ENCODE data around the gene SLFN13.
A peak's percentile ranks its signal among the peaks of the same experiment; 100 is the strongest.

Gene SLFN13, protein sequence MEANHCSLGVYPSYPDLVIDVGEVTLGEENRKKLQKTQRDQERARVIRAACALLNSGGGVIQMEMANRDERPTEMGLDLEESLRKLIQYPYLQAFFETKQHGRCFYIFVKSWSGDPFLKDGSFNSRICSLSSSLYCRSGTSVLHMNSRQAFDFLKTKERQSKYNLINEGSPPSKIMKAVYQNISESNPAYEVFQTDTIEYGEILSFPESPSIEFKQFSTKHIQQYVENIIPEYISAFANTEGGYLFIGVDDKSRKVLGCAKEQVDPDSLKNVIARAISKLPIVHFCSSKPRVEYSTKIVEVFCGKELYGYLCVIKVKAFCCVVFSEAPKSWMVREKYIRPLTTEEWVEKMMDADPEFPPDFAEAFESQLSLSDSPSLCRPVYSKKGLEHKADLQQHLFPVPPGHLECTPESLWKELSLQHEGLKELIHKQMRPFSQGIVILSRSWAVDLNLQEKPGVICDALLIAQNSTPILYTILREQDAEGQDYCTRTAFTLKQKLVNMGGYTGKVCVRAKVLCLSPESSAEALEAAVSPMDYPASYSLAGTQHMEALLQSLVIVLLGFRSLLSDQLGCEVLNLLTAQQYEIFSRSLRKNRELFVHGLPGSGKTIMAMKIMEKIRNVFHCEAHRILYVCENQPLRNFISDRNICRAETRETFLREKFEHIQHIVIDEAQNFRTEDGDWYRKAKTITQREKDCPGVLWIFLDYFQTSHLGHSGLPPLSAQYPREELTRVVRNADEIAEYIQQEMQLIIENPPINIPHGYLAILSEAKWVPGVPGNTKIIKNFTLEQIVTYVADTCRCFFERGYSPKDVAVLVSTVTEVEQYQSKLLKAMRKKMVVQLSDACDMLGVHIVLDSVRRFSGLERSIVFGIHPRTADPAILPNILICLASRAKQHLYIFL

DNA sequence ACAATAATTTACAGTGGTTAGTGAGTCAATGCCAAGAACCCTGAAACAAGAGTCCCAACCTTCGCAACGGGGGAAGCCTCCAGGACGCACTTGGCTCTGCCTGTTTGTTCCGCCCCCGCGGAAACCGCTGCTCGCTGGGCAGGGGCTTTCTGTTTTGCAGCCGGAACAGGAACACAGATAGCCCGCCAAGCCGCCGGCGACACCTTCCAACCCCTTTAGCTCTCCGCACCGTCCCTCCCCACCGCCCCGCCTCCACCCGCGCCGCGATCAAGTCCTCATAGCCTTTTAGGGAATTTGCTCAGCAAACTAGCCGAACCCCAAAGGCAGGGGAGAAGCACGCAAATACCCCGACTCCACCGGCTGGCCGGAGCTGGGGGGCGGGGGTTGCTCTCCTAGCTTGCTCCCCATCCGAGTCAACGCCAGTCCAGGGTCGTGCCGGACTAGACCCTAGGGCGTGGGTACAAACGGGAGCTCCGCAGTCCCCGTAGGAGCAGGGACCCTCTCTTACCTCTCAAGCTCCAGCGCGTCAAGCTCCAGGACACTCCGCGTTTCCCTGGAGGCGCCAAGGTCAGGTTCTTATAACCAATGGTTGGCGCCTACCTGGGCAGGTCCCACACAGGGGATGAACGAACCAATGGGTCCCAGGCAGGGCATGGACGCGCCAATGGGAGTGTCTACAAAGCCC lies at the start of gene SLFN13:
Gene SLFN13, minus strand, starts transcription at position 553 of the 685 bp plus-strand sequence. CDS start 3,086 bp downstream, outside the sequence.
- peak within 1 kb of the TSS; percentile 57 for H3K4me3 ChIP-seq (ENCODE audit: low read depth, low read length)
- peak; percentile 60 for DNase-seq (ENCODE audit: low read depth)

DNA sequence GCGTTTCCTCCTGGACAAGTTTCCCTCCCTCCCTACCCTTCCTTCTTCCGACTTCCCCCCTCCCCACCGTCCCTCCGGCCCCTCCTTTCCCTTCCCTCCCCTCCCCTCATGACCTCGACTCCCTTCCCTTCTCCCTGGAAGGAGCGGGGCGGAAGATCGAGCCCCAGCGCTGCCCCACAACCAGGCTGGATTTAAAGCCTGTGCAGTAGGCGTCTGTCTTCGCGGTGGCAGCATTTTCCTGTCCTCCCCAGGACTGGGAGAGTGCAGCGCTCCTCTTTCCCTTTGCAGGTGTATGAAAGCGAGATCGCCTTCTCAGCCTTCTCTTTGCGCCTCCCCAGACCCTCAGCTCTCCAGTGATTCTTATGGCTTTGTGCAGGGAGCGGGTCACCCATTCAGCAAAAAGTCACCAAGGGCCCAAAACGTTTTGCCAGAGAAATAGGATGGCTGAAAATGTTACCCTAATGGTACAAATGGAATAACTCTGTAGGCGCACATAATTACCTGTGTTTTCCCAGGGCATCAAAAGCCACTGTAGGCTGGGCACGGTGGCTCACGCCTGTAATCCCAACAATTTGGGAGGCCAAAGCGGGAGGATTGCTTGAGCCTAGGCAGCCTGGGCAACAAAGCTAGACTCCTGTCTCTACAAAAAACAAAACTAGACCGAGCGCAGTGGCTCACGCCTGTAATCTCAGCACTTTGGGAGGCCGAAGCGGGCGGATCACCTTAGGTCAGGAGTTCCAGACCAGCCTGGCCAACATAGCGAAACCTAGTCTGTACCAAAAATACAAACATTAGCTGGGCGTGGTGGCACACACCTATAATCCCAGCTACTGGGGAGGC lies 48.1 kb upstream of the SLFN13 start:
- no peak for DNase-seq (ENCODE audit: low read depth)
- H3K4me3 ChIP-seq (ENCODE audit: low read depth, low read length), result no peak overlapping the region
- TF ChIP-seq, protein P1, sequence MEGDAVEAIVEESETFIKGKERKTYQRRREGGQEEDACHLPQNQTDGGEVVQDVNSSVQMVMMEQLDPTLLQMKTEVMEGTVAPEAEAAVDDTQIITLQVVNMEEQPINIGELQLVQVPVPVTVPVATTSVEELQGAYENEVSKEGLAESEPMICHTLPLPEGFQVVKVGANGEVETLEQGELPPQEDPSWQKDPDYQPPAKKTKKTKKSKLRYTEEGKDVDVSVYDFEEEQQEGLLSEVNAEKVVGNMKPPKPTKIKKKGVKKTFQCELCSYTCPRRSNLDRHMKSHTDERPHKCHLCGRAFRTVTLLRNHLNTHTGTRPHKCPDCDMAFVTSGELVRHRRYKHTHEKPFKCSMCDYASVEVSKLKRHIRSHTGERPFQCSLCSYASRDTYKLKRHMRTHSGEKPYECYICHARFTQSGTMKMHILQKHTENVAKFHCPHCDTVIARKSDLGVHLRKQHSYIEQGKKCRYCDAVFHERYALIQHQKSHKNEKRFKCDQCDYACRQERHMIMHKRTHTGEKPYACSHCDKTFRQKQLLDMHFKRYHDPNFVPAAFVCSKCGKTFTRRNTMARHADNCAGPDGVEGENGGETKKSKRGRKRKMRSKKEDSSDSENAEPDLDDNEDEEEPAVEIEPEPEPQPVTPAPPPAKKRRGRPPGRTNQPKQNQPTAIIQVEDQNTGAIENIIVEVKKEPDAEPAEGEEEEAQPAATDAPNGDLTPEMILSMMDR (conservative IDR thresholded peaks at IDR 0.05; ENCODE audit: low read depth, low read length), result no peak

More for the DNA sequence above, at the start of gene SLFN13:
- TF ChIP-seq, protein P1 (conservative IDR thresholded peaks at IDR 0.05; ENCODE audit: low read depth, low read length), result no peak

DNA sequence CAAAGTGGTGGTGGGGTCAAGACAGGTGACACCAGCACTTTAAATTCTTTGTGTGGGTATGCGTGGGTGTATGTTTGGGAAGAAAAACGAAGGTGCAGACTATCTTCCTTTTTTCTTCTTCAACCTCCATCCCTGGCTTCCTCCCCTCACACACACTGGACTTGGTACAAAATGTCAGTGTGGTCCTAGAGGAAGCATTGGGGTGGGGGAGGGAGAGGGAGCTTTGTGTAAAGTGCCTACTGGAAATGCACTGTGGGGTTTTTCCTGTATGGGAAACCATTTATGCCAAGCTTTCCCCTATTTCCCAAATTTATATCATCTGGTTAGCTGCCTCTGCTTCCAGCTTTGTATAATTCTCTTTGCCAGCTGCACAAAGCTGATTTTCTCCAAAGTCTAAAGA lies 44.5 kb upstream of the SLFN13 start:
- H3K4me3 ChIP-seq (ENCODE audit: low read depth, low read length), result no peak overlapping the region
- DNase-seq (ENCODE audit: low read depth), result no peak
- TF ChIP-seq, protein P1 (conservative IDR thresholded peaks at IDR 0.05; ENCODE audit: low read depth, low read length), result no peak

DNA sequence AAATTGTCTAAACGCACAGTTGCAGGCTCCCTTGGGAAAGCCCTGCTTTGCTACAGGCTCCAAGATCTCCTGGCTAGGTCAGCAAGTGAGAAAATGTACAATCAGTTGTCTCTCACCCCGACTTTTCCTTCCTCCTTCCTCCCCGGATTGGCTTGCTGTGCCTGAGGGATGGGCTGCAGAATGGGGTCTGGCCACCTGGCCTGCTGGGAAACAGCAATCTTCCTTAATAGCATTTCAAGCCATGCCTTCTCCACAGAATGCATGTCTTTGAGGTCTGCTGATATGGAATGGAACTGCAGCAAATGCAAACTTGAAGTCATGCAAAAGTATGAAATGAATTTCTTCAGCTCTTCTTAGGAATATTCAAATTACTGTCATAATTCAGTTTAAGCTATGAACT lies 42.9 kb upstream of the SLFN13 start:
- TF ChIP-seq, protein P1 (conservative IDR thresholded peaks at IDR 0.05; ENCODE audit: low read depth, low read length), result no peak

DNA sequence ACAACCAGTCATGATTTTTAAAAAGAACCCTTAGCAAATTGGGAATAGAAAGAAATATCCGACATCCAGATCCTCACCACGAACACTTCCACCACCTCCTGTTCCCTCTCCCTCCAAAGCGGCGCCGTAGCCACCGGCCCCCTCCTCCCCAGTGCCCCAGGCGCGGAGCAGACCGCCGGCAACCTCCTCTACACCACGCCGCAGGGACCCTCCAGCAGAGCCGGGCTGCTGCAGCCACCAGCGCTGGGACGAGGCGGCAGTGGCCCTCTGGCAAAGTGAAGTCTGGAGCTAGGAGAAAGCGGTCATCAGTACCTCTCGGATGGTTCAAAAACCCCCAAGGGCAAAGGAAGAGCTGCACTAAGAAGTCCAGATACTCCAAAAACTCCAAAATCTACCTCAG lies 41.4 kb upstream of the SLFN13 start:
- TF ChIP-seq, protein P1 (conservative IDR thresholded peaks at IDR 0.05; ENCODE audit: low read depth, low read length), result no peak
- no peak overlapping the region for H3K4me3 ChIP-seq (ENCODE audit: low read depth, low read length)
- no peak for DNase-seq (ENCODE audit: low read depth)

More for the DNA sequence above, 42.9 kb upstream of the SLFN13 start:
- no peak overlapping the region for H3K4me3 ChIP-seq (ENCODE audit: low read depth, low read length)
- DNase-seq (ENCODE audit: low read depth), result no peak

DNA sequence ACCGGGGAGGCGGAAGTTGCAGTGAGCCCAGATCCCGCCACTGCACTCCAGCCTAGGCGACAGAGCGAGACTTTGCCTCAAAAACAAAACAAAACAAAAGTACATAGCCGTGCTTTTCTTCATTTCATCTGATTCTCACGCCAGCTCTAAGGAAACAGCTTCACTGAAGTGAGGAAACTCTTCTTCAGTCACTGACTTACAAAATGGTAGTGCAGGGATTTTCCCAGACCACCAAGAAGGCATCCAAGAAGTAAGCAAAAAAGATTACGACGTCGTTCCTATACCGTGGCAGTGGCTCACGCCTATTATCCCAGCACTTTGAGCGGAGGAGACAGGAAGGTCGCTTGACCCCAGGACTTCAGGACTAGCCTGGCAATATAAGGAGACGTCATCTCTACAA lies 40.4 kb upstream of the SLFN13 start:
- no peak for DNase-seq (ENCODE audit: low read depth)
- H3K4me3 ChIP-seq (ENCODE audit: low read depth, low read length), result no peak overlapping the region
- TF ChIP-seq, protein P1 (conservative IDR thresholded peaks at IDR 0.05; ENCODE audit: low read depth, low read length), result no peak
